Immature natural killer cell (primary cell): ENCODE measurements around the gene MATR3. TPM values are rescaled to one million over a fixed set of nuclear protein-coding genes. Genes with fewer than 3 reads are reported as not detected.

Source experiments
- DNase-seq, 3 donors: peaks; one replicate each; pipeline ENCODE4 v3.0.0; 2022; ENCODE audit warnings: mixed read lengths in 1 of 3
- H3K27ac Mint-ChIP-seq, 6 donors: one replicate each; pipeline ENCODE4 v1.8.0; 2020; ENCODE audit warnings: mixed read lengths in 6 of 6, mild to moderate bottlenecking in 5 of 6, inconsistent platforms in 4 of 6, moderate library complexity in 3 of 6
- H3K27me3 Mint-ChIP-seq, 3 donors: one replicate each; pipeline ENCODE4 v1.8.0; 2020 to 2021; ENCODE audit warnings: low read depth in 3 of 3, mild to moderate bottlenecking in 3 of 3, mixed read lengths in 3 of 3, moderate library complexity in 3 of 3, inconsistent platforms in 1 of 3
- H3K36me3 Mint-ChIP-seq, 3 donors: one replicate each; pipeline ENCODE4 v1.8.0; 2020; ENCODE audit warnings: mixed read lengths in 3 of 3, inconsistent platforms in 2 of 3, mild to moderate bottlenecking in 2 of 3
- H3K4me1 Mint-ChIP-seq, 2 donors: one replicate each; pipeline ENCODE4 v1.8.0; 2020; ENCODE audit warnings: inconsistent platforms in 2 of 2, mild to moderate bottlenecking in 2 of 2, mixed read lengths in 2 of 2, moderate library complexity in 1 of 2
- H3K4me3 Mint-ChIP-seq, 5 donors: one replicate each; pipeline ENCODE4 v1.8.0; 2020; ENCODE audit warnings: mild to moderate bottlenecking in 5 of 5, mixed read lengths in 5 of 5, inconsistent platforms in 3 of 5, moderate library complexity in 3 of 5
- H3K9me3 Mint-ChIP-seq, 6 donors: one replicate each; pipeline ENCODE4 v1.8.0; 2020; ENCODE audit warnings: mild to moderate bottlenecking in 6 of 6, mixed read lengths in 6 of 6, inconsistent platforms in 4 of 6, moderate library complexity in 3 of 6
- polyA plus RNA-seq, 3 donors: library from polyadenylated mRNA; unstranded; fragments of 300-500 nt; fragmentation: Illumina TruSeq; gene quantifications; one replicate each; pipeline ENCODE4 v1.2.3, GENCODE V29; 2021

MATR3 gene
- polyA plus RNA-seq, 3 donors from 2014 or later: 322 to 380 (median 361) TPM

- no peak overlapping the region for H3K27ac Mint-ChIP-seq
- no peak overlapping the region for H3K4me3 Mint-ChIP-seq
- peaks cover 4 to 9% (median 5%) of the 10 kb centered on the region in 3 donors for H3K36me3 Mint-ChIP-seq
- H3K9me3 Mint-ChIP-seq: no peaks in the 10 kb centered on the region
- H3K27me3 Mint-ChIP-seq: peaks cover 0 to 8% (median 5%) of the 10 kb centered on the region in 3 donors
- no peak for DNase-seq
- H3K4me1 Mint-ChIP-seq: peaks cover 12% of the 10 kb centered on the region in 2 donors
Observed at GRCh38 chr5:139278540-139279274, 14.8 kb upstream of the MATR3 start.

GRCh38 chr5:139282197-139282557 is 11.4 kb upstream of the MATR3 start:
- Mint-ChIP-seq H3K9me3 (no peaks in the 10 kb centered on the region), H3K27me3 (no peaks in the 10 kb centered on the region), H3K4me3 (no peak overlapping the region), H3K4me1 (no peaks in the 10 kb centered on the region), H3K36me3 (peaks cover 10 to 22% (median 18%) of the 10 kb centered on the region in 3 donors), H3K27ac (no peak overlapping the region)
- no peak for DNase-seq

GRCh38 chr5:139283252-139284166 is 10.0 kb upstream of the MATR3 start:
- Mint-ChIP-seq H3K9me3 (no peaks in the 10 kb centered on the region), H3K4me3 (no peak overlapping the region), H3K4me1 (no peaks in the 10 kb centered on the region), H3K27me3 (no peaks in the 10 kb centered on the region), H3K27ac (no peak overlapping the region), H3K36me3 (peaks cover 10 to 22% (median 18%) of the 10 kb centered on the region in 3 donors)
- DNase-seq: no peak

DNA sequence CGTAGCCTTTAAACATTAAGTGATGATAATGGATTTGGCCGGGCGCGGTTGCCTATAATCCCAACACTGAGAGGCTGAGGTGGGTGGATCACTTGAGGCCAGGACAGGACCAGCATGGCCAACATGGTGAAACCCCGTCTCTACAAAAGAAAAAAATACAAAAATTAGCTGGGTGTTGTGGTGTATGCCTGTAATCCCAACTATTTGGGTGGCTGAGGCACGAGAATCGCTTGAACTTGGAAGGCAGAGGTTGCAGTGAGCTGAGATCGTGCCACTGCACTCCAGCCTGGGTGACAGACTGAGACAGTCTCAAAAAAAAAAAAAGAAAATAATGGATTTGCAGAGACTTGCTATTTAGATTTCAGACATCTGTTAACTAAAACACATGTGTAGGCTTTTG is 9.2 kb upstream of the MATR3 start:
- H3K27me3 Mint-ChIP-seq: no peaks in the 10 kb centered on the region
- no peaks in the 10 kb centered on the region for H3K9me3 Mint-ChIP-seq
- peaks cover 10 to 22% (median 18%) of the 10 kb centered on the region in 3 donors for H3K36me3 Mint-ChIP-seq
- no peaks in the 10 kb centered on the region for H3K4me1 Mint-ChIP-seq
- no peak for DNase-seq
- H3K27ac Mint-ChIP-seq: no peak overlapping the region
- no peak overlapping the region for H3K4me3 Mint-ChIP-seq

DNA sequence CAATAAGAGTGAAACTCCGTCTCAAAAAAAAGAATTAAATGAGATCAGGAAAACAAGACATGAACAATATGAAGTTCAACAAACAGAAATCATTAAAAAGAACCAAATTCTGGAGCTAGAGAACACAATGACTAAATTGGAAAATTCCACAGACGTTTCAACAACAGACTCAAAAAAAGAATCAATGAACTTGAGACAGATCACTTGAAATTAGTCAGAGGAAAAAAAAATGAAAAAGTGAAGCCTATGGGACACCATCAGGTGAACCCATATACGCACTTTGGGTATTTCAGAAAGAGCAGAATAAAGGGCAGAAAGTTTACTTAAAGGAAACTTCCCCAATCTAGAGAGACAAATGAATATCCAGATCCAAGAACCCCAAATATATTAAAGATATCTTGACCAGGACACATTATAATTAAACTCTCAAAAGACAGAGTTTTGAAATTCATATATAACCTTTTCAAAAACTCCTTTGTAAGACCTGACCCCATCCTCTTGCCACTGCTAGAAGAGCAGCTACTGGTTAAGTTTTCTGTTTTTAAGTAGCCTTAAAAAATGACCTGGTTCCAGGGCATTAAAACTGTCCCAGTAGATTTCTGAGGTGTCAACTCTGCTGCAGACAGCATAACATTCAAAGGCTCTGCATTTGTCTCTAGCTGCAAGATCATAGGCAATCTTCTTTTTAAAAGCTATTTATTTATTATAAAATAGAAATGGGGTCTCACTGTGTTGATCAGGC is 7.7 kb upstream of the MATR3 start:
- Mint-ChIP-seq H3K9me3 (no peaks in the 10 kb centered on the region), H3K27ac (no peak overlapping the region), H3K4me1 (no peaks in the 10 kb centered on the region), H3K4me3 (no peak overlapping the region), H3K27me3 (no peaks in the 10 kb centered on the region), H3K36me3 (peaks cover 10 to 22% (median 18%) of the 10 kb centered on the region in 3 donors)
- DNase-seq: no peak

- Mint-ChIP-seq H3K4me1 (peaks cover 2% of the 10 kb centered on the region in 2 donors), H3K36me3 (peaks cover 10 to 19% (median 18%) of the 10 kb centered on the region in 3 donors), H3K27ac (no peak overlapping the region), H3K27me3 (peaks cover under 1 to 2% (median 2%) of the 10 kb centered on the region in 3 donors), H3K9me3 (no peaks in the 10 kb centered on the region), H3K4me3 (no peak overlapping the region)
- no peak for DNase-seq
Observed at GRCh38 chr5:139287890-139288635, 5.5 kb upstream of the MATR3 start.

DNA sequence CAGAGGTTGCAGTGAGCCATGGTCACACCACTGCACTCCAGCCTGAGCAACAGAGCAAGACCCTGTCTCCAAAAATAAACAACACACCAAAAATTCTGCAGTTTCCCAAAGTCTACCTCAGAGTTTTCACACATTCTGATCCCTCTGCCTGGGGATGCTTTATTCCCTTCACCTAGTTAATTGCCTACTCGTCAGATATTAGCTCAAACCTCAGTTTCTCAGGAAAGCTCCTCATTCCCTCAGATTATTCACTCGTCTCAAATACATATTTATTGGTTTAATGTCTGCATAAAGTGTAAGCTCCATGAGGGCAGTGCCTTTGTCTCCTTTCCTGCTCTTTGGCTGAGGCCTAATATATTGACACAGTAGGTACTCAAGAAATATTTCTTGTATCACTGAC is 2.5 kb upstream of the MATR3 start:
- DNase-seq: no peak
- no peaks in the 10 kb centered on the region for H3K36me3 Mint-ChIP-seq
- peaks cover 21 to 23% of the 10 kb centered on the region in 2 donors for H3K4me1 Mint-ChIP-seq
- peak overlapping the region in 1 of 5 donors; percentile 4 for H3K4me3 Mint-ChIP-seq
- H3K9me3 Mint-ChIP-seq: no peaks in the 10 kb centered on the region
- H3K27me3 Mint-ChIP-seq: peaks cover 8 to 22% (median 17%) of the 10 kb centered on the region in 3 donors
- peak overlapping the region in 1 of 6 donors; percentile 16 for H3K27ac Mint-ChIP-seq

- H3K27ac Mint-ChIP-seq: peak overlapping the region; percentile 92 to 98 (median 96)
- H3K36me3 Mint-ChIP-seq: no peaks in the 10 kb centered on the region
- peaks cover 8 to 22% (median 17%) of the 10 kb centered on the region in 3 donors for H3K27me3 Mint-ChIP-seq
- H3K4me3 Mint-ChIP-seq: peak overlapping the region; percentile 95 to 99 (median 97)
- no peak for DNase-seq
- H3K4me1 Mint-ChIP-seq: peaks cover 42 to 44% of the 10 kb centered on the region in 2 donors
- H3K9me3 Mint-ChIP-seq: no peaks in the 10 kb centered on the region
Observed at GRCh38 chr5:139293202-139293506, 386 bp upstream of the MATR3 start.

DNA sequence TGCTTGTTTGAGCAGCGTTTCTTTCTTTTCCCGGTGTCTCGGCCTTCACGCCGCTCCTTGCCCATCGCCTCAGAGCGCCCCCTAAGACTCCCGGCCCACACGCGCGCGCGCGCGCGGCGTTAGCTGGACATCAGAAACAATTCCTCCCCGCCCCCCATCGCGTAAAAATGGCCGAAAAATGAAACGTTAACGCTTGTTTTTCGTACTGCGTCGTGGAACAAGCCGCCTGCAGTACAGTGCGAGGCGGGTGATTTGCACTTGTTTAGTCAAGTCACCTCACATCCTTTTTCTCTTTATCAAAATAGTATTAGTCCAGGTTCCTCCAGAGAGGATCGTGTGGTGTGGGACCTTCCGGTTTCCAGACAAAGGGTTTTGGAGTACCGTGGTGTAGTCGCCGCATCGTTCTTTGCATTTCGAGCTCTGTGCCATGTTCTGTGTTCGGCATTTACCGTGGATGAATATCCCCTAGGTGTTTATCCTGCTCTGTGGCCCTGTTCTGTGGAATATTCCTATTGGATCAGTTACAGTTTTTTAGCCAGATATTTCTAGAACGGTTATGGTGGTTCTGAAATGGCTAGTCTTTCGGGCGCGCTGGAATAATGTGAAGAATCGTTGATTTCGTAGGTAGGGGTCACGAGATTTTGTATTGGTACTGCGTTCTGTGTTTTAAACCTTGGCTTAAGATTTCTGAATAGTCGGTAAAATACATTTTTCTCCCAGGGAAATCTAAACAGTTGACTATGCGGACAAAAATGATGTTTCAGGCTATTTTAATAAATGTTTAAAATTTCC is 1.0 kb downstream of the MATR3 start:
- Mint-ChIP-seq H3K27me3 (peaks cover 8 to 22% (median 19%) of the 10 kb centered on the region in 3 donors), H3K27ac (peak overlapping the region; percentile 92 to 98 (median 96)), H3K4me3 (peak overlapping the region; percentile 95 to 99 (median 97)), H3K4me1 (peaks cover 57 to 59% of the 10 kb centered on the region in 2 donors), H3K9me3 (no peaks in the 10 kb centered on the region), H3K36me3 (no peaks in the 10 kb centered on the region)
- DNase-seq: peak; percentile 57 to 61 (median 59)

DNA sequence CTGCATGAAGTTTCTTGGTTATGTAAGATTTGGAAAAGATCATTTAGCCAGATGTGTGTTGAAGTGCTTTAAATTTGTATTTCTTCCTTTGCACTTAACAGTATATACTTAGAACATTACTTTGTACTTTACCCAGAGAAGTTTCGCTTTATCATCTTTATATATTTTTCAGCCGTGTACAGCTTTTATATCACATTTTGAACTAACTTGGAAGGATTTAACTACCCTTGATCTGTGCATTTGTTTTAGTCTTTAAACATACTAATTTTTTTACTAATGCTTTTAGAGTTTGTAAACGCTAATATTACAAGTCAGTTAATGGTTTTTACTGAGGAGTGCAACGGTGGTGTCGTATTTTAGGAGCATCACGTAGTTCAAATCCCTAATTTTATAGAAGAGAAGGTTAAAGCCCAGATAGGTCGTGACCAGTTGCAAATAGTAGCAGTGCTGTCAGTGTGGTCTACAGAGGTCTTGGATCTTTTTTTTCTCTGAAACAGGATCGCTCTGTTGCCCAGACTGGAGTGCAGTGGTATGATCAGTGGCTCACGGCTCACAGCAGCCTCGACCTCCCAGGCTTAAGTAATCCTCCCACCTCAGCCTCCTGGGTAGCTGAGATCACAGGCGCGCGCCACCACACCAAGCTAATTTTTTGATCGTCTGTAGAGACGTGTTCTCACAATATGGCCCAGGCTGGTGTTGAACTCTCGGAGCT is 2.0 kb downstream of the MATR3 start:
- Mint-ChIP-seq H3K9me3 (no peaks in the 10 kb centered on the region), H3K27me3 (peaks cover 8 to 22% (median 19%) of the 10 kb centered on the region in 3 donors), H3K36me3 (no peaks in the 10 kb centered on the region), H3K4me3 (peak overlapping the region; percentile 95 to 99 (median 97)), H3K4me1 (peaks cover 66 to 68% of the 10 kb centered on the region in 2 donors), H3K27ac (peak overlapping the region; percentile 92 to 98 (median 96))
- DNase-seq: no peak

GRCh38 chr5:139296198-139296597 is 2.7 kb downstream of the MATR3 start:
- H3K36me3 Mint-ChIP-seq: no peaks in the 10 kb centered on the region
- H3K27me3 Mint-ChIP-seq: peaks cover 8 to 22% (median 19%) of the 10 kb centered on the region in 3 donors
- H3K9me3 Mint-ChIP-seq: no peaks in the 10 kb centered on the region
- no peak for DNase-seq
- peak overlapping the region in 2 of 6 donors; percentile 22 to 92 for H3K27ac Mint-ChIP-seq
- peak overlapping the region in 2 of 5 donors; percentile 9 to 99 for H3K4me3 Mint-ChIP-seq
- peaks cover 73 to 74% of the 10 kb centered on the region in 2 donors for H3K4me1 Mint-ChIP-seq

GRCh38 chr5:139296862-139297326 is 3.4 kb downstream of the MATR3 start:
- Mint-ChIP-seq H3K4me1 (peaks cover 80 to 81% of the 10 kb centered on the region in 2 donors), H3K36me3 (no peaks in the 10 kb centered on the region), H3K27ac (no peak overlapping the region), H3K27me3 (peaks cover 7 to 22% (median 19%) of the 10 kb centered on the region in 3 donors), H3K9me3 (no peaks in the 10 kb centered on the region), H3K4me3 (peak overlapping the region in 2 of 5 donors; percentile 12 to 67)
- no peak for DNase-seq
